ENCODE results near the gene FOSL1. TPM values are rescaled to one million over a fixed set of nuclear protein-coding genes. Genes with fewer than 3 reads are reported as not detected.

The FOSL1 gene
- total RNA-seq, 1 donor from 2014 or later = not detected

GRCh38 chr11:65847746-65848145 is 52.4 kb downstream of the FOSL1 start:
- peaks cover 16% of the 10 kb centered on the region for H3F3A ChIP-seq (ENCODE audit: low read depth)
- H3K36me3 ChIP-seq = no peaks in the 10 kb centered on the region
- TF ChIP-seq EZH2phosphoT487 (IDR thresholded peaks at IDR 0.05) = no peak
- no peak for TF ChIP-seq CTCF (IDR thresholded peaks at IDR 0.05)
- no peak for TF ChIP-seq EZH2 (IDR thresholded peaks at IDR 0.05)
- no peak overlapping the region for H2AFZ ChIP-seq (replicated peaks)
- Mint-ChIP-seq H3K27me3 (ENCODE audit: insufficient read depth, low read depth) (peaks cover 6% of the 10 kb centered on the region), H3K9me3 (peaks cover 4% of the 10 kb centered on the region), H3K36me3 (peaks cover 11% of the 10 kb centered on the region), H3K4me1 (no peaks in the 10 kb centered on the region), H3K27ac (no peak overlapping the region), H3K4me3 (no peak overlapping the region)
- H3K4me1 ChIP-seq = no peaks in the 10 kb centered on the region
- DNase-seq (ENCODE audit: low spot score) = no peak
- H3K27me3 ChIP-seq = no peaks in the 10 kb centered on the region
- H3K79me2 ChIP-seq (ENCODE audit: low read depth) = no peaks in the 10 kb centered on the region
- no peak overlapping the region for H3K4me2 ChIP-seq
- no peak overlapping the region for H3K9ac ChIP-seq
- H3K9me3 ChIP-seq (ENCODE audit: low read depth) = no peaks in the 10 kb centered on the region
- no peak overlapping the region for H3K27ac ChIP-seq
- no peak overlapping the region for H3K4me3 ChIP-seq
- H4K20me1 ChIP-seq (ENCODE audit: low read depth) = no peaks in the 10 kb centered on the region

DNA sequence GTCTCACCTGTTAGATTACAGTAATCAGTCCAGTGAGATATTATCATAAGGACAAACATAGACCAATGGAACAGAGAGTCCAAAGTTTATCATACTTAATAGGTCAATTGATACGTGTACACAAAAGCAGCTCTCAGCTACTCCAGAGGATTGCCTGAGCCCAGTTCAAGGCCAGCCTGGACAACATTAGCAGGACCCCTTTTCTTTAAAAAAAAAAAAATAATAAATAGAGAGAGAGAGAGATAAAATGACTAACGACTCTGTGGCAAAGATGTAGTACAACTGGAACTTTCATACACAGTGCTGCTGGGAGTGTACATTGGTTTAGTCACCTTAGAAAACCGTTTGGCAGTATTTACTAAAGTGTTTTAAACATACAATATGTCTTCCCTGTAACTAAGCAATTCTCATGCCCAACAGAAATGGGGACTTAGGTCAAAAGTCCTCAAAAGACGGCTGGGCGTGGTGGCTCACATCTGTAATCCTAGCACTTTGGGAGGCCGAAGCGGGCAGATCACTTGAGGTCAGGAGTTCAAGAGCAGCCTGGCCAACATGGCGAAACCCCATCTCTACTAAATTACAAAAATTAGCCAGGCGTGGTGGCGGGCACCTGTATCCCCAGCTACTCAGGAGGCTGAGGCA is 55.8 kb downstream of the FOSL1 start:
- Histone ChIP-seq H3K4me3 (no peak overlapping the region), H3K27me3 (no peaks in the 10 kb centered on the region), H3F3A (ENCODE audit: low read depth) (no peaks in the 10 kb centered on the region), H2AFZ (replicated peaks) (no peak overlapping the region), H4K20me1 (ENCODE audit: low read depth) (no peaks in the 10 kb centered on the region), H3K27ac (no peak overlapping the region), H3K4me2 (no peak overlapping the region), H3K9ac (no peak overlapping the region), H3K4me1 (no peaks in the 10 kb centered on the region), H3K9me3 (ENCODE audit: low read depth) (no peaks in the 10 kb centered on the region), H3K79me2 (ENCODE audit: low read depth) (no peaks in the 10 kb centered on the region), H3K36me3 (no peaks in the 10 kb centered on the region)
- H3K27ac Mint-ChIP-seq = no peak overlapping the region
- no peaks in the 10 kb centered on the region for H3K9me3 Mint-ChIP-seq
- DNase-seq (ENCODE audit: low spot score) = no peak
- H3K27me3 Mint-ChIP-seq (ENCODE audit: insufficient read depth, low read depth) = peaks cover 4% of the 10 kb centered on the region
- H3K36me3 Mint-ChIP-seq = no peaks in the 10 kb centered on the region
- H3K4me3 Mint-ChIP-seq = no peak overlapping the region
- H3K4me1 Mint-ChIP-seq = no peaks in the 10 kb centered on the region
- TF ChIP-seq CTCF (IDR thresholded peaks at IDR 0.05) = no peak
- no peak for TF ChIP-seq EZH2 (IDR thresholded peaks at IDR 0.05)
- TF ChIP-seq EZH2phosphoT487 (IDR thresholded peaks at IDR 0.05) = no peak

DNA sequence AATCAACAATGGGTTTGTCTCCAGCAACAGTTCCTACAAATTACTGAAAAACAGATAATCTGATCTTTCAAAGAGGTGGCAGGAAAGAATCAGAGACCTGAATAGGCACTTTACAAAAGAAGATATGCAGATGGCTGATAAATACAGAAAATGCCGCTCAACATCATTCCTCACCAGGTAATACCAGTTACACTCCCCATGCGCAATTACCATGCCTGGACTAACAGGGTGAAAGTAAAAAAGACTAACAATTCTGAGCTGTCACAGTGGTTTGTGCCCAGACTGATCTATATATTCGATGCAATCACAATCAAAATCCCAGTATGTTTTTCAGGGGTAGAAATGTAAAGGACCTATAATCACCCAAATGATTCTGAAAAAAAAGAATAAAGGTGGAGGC is 56.4 kb downstream of the FOSL1 start:
- H3K27me3 ChIP-seq = no peaks in the 10 kb centered on the region
- no peak overlapping the region for H3K9ac ChIP-seq
- peaks cover 3% of the 10 kb centered on the region for H3K27me3 Mint-ChIP-seq (ENCODE audit: insufficient read depth, low read depth)
- H3K9me3 Mint-ChIP-seq = no peaks in the 10 kb centered on the region
- no peaks in the 10 kb centered on the region for H3K79me2 ChIP-seq (ENCODE audit: low read depth)
- H3K27ac Mint-ChIP-seq = no peak overlapping the region
- no peaks in the 10 kb centered on the region for H4K20me1 ChIP-seq (ENCODE audit: low read depth)
- no peak for TF ChIP-seq CTCF (IDR thresholded peaks at IDR 0.05)
- no peak for TF ChIP-seq EZH2 (IDR thresholded peaks at IDR 0.05)
- no peak for TF ChIP-seq EZH2phosphoT487 (IDR thresholded peaks at IDR 0.05)
- H3K4me3 Mint-ChIP-seq = no peak overlapping the region
- H3K4me1 Mint-ChIP-seq = no peaks in the 10 kb centered on the region
- H3K27ac ChIP-seq = no peak overlapping the region
- DNase-seq (ENCODE audit: low spot score) = no peak
- no peak overlapping the region for H3K4me3 ChIP-seq
- H3K4me2 ChIP-seq = no peak overlapping the region
- no peaks in the 10 kb centered on the region for H3K36me3 Mint-ChIP-seq
- no peaks in the 10 kb centered on the region for H3F3A ChIP-seq (ENCODE audit: low read depth)
- H3K9me3 ChIP-seq (ENCODE audit: low read depth) = no peaks in the 10 kb centered on the region
- H2AFZ ChIP-seq (replicated peaks) = no peak overlapping the region
- H3K36me3 ChIP-seq = no peaks in the 10 kb centered on the region
- no peaks in the 10 kb centered on the region for H3K4me1 ChIP-seq

Data from neural progenitor cell (in vitro differentiated cells).